ENCODE measurements around the gene ATXN10. TPM values are rescaled to one million over a fixed set of nuclear protein-coding genes. Genes with fewer than 3 reads are reported as not detected.
"Not testable (repeated sequence)": the region's sequence is repeated elsewhere in the genome, so short reads cannot be mapped to it uniquely, and the experiment has no call there.

The ATXN10 gene
- total RNA-seq, 1 donor from 2014 or later = 121 TPM

DNA sequence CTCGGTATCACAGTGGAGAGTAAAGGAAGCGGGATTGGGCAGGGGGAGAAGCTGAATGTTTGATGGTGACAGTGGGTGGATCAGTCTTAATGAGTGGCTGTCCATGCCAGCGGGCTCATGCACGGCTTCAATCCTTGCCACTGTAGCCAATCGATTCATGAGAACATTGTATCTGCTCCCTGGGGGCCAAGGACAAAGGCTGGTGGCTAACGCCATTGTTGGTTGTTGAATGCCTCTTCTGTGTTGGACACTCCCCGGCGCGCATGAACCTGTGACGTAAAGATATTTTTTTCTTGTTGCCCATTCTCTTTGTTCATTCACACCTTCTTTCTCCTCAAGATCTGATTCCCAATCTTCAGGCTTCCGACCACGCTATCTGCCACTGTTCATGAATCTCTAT lies 20.9 kb upstream of the ATXN10 start:
- Mint-ChIP-seq H3K27me3 (peaks cover 20% of the 10 kb centered on the region), H3K9me3 (no peaks in the 10 kb centered on the region), H3K4me3 (no peak overlapping the region), H3K4me1 (peaks cover 6% of the 10 kb centered on the region), H3K36me3 (ENCODE audit: low read depth) (no peaks in the 10 kb centered on the region), H3K27ac (no peak overlapping the region)
- intact Hi-C loops (cut with micrococcal nuclease) = no loop called here
- no peak for DNase-seq

GRCh38 chr22:45651931-45652528 lies 19.6 kb upstream of the ATXN10 start:
- H3K9me3 Mint-ChIP-seq = no peaks in the 10 kb centered on the region
- H3K4me1 Mint-ChIP-seq = peaks cover 2% of the 10 kb centered on the region
- DNase-seq = no peak
- no peak overlapping the region for H3K27ac Mint-ChIP-seq
- no peak overlapping the region for H3K4me3 Mint-ChIP-seq
- intact Hi-C loops (cut with micrococcal nuclease) = no loop called here
- H3K36me3 Mint-ChIP-seq (ENCODE audit: low read depth) = no peaks in the 10 kb centered on the region
- H3K27me3 Mint-ChIP-seq = peaks cover 24% of the 10 kb centered on the region

DNA sequence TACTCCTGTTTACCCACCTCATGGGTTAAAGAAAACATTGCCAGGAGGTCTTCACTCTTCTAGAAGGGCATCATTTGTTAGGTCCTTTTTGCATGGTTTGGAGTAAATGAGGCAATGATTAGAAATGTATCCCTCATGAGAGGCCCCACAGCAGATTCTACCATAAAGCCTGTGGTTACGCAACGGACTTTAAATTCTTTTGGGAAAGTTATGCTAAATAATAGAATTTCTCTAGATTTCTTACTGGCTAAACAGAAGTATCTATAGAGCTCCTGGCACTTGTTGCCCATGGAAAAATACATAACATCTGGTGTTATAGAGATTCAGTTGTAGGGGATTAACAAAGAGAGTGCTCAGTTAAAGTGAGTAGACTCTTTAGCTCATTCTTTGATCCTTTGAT lies 15.1 kb upstream of the ATXN10 start:
- Mint-ChIP-seq H3K36me3 (ENCODE audit: low read depth) (no peaks in the 10 kb centered on the region), H3K9me3 (no peaks in the 10 kb centered on the region), H3K27me3 (peaks cover 37% of the 10 kb centered on the region), H3K27ac (no peak overlapping the region), H3K4me3 (no peak overlapping the region), H3K4me1 (no peaks in the 10 kb centered on the region)
- intact Hi-C loops (cut with micrococcal nuclease) = no loop called here
- DNase-seq = no peak

- Mint-ChIP-seq H3K27me3 (peaks cover 43% of the 10 kb centered on the region), H3K9me3 (no peaks in the 10 kb centered on the region), H3K4me1 (no peaks in the 10 kb centered on the region), H3K27ac (no peak overlapping the region), H3K36me3 (ENCODE audit: low read depth) (no peaks in the 10 kb centered on the region), H3K4me3 (no peak overlapping the region)
- no peak for DNase-seq
- intact Hi-C loops (cut with micrococcal nuclease) = no loop called here
Measured at GRCh38 chr22:45657701-45658100, 13.9 kb upstream of the ATXN10 start.

- DNase-seq = no peak
- Mint-ChIP-seq H3K36me3 (ENCODE audit: low read depth) (no peaks in the 10 kb centered on the region), H3K4me1 (no peaks in the 10 kb centered on the region), H3K4me3 (no peak overlapping the region), H3K27me3 (peaks cover 52% of the 10 kb centered on the region), H3K27ac (no peak overlapping the region), H3K9me3 (no peaks in the 10 kb centered on the region)
- intact Hi-C loops (cut with micrococcal nuclease) = no loop called here
Measured at GRCh38 chr22:45664136-45664646, 7.4 kb upstream of the ATXN10 start.

DNA sequence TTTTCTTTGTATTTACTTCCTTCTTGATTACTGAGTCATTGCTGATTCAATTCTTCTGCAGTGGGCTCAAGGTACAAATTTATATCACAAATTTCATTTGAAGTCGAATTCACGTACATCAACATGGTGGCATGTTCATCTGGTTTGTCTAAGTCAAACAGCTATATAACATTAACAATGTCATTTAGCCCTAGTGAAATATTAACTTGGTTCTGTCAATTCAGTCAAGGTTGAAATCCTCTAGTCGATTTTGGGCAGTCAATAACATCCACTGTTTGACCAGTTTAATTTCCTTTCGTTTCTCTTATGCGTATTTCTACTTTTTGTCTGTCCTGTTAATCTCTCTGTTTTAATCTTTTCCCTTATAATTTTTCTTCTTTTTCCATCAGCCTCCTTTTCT lies 4.1 kb upstream of the ATXN10 start:
- no peak overlapping the region for H3K4me3 Mint-ChIP-seq
- intact Hi-C loops (cut with micrococcal nuclease) = no loop called here
- peaks cover 2% of the 10 kb centered on the region for H3K4me1 Mint-ChIP-seq
- H3K27ac Mint-ChIP-seq = no peak overlapping the region
- DNase-seq = no peak
- no peaks in the 10 kb centered on the region for H3K9me3 Mint-ChIP-seq
- peaks cover 42% of the 10 kb centered on the region for H3K27me3 Mint-ChIP-seq
- peaks cover 2% of the 10 kb centered on the region for H3K36me3 Mint-ChIP-seq (ENCODE audit: low read depth)

DNA sequence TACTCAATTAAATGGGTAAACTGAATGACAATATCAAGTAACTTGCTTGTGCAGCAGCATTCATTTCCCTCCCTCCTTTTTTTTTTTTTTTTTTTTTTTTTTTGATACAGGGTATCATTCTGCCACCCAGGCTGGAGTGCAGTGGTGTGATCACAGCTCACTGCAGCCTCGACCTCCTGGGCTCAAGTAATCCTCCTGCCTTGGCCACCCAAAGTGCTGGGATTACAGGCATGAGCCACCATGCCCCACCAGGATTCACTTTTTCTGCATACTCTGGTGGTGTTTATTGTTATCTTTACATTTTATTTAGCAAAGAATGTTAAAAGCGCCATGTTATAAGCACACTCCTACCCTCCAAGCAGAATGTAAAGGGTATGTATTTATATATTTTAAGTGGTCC lies 1.3 kb upstream of the ATXN10 start:
- H3K27ac Mint-ChIP-seq; H3K36me3 Mint-ChIP-seq (ENCODE audit: low read depth); H3K4me3 Mint-ChIP-seq; DNase-seq; intact Hi-C loops (cut with micrococcal nuclease); H3K9me3 Mint-ChIP-seq: not testable (repeated sequence)
- Mint-ChIP-seq H3K4me1 (peaks cover 22% of the 10 kb centered on the region), H3K27me3 (peaks cover 20% of the 10 kb centered on the region)

DNA sequence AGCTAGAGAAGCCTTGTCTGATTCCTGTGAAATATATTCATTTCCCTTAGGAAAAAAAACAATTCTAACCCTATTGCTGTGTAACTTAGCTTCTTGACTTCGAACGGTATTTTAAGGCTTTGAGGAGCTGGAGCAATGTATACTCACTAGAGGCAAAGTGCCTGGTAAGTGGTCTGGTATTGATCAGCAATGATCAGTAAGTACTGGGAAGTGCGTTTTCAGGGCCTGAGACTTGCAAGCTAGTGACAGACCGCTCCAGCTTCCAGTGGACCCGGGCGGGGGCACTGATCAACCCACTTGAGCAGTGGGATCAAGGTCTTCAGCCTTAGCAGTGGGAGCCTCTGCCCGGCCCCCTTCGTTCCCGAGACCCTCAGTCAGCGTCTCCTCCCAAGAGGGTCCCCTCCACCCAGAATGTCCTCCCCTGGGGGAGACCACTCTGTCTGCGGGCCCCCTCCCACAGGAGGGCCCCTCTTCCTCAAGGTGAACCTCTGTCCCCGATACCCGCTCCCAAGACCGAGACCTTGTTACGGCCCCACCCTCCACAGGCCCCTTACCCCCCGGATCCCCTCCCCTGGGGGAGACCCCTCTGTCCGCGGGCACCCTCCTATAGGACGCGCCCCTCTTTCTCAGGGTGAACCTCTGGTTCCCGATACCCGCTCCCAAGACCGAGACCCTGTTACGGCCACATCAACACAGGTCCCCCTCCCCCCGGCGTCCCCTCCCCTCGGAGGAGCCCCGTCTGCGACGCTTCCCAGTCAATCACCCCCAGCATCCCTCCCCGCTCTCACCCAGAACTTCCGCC lies 452 bp upstream of the ATXN10 start:
- Mint-ChIP-seq H3K27ac (peak overlapping the region; percentile 92), H3K27me3 (peaks cover 16% of the 10 kb centered on the region), H3K9me3 (no peaks in the 10 kb centered on the region), H3K4me3 (peak overlapping the region; percentile 92), H3K4me1 (peaks cover 24% of the 10 kb centered on the region), H3K36me3 (ENCODE audit: low read depth) (peaks cover 9% of the 10 kb centered on the region)
- DNase-seq = peak; percentile 59
- intact Hi-C loops (cut with micrococcal nuclease) = no loop called here

GRCh38 chr22:45672564-45673481 lies 1.2 kb downstream of the ATXN10 start:
- Mint-ChIP-seq H3K27ac (peak overlapping the region; percentile 89), H3K9me3 (no peaks in the 10 kb centered on the region), H3K36me3 (ENCODE audit: low read depth) (peaks cover 9% of the 10 kb centered on the region), H3K4me3 (peak overlapping the region; percentile 95), H3K27me3 (peaks cover 5% of the 10 kb centered on the region), H3K4me1 (peaks cover 27% of the 10 kb centered on the region)
- DNase-seq = no peak
- intact Hi-C loops (cut with micrococcal nuclease) = no loop called here

- H3K27me3 Mint-ChIP-seq = no peaks in the 10 kb centered on the region
- no peaks in the 10 kb centered on the region for H3K9me3 Mint-ChIP-seq
- H3K36me3 Mint-ChIP-seq (ENCODE audit: low read depth) = peaks cover 9% of the 10 kb centered on the region
- H3K4me1 Mint-ChIP-seq = peaks cover 28% of the 10 kb centered on the region
- intact Hi-C loops (cut with micrococcal nuclease) = no loop called here
- peak overlapping the region; percentile 95 for H3K4me3 Mint-ChIP-seq
- H3K27ac Mint-ChIP-seq = no peak overlapping the region
- no peak for DNase-seq
Measured at GRCh38 chr22:45673482-45674175, 2.0 kb downstream of the ATXN10 start.

GRCh38 chr22:45676024-45676423 lies 4.4 kb downstream of the ATXN10 start:
- no peak for DNase-seq
- H3K4me1 Mint-ChIP-seq = peaks cover 28% of the 10 kb centered on the region

GRCh38 chr22:45677063-45677462 lies 5.4 kb downstream of the ATXN10 start:
- peaks cover 9% of the 10 kb centered on the region for H3K36me3 Mint-ChIP-seq (ENCODE audit: low read depth)
- intact Hi-C loops (cut with micrococcal nuclease) = no loop called here
- no peaks in the 10 kb centered on the region for H3K27me3 Mint-ChIP-seq
- H3K4me3 Mint-ChIP-seq = no peak overlapping the region
- no peaks in the 10 kb centered on the region for H3K9me3 Mint-ChIP-seq
- no peak for DNase-seq
- H3K27ac Mint-ChIP-seq = no peak overlapping the region
- H3K4me1 Mint-ChIP-seq = peaks cover 28% of the 10 kb centered on the region

More at GRCh38 chr22:45676024-45676423, 4.4 kb downstream of the ATXN10 start:
- intact Hi-C loops (cut with micrococcal nuclease) = no loop called here
- Mint-ChIP-seq H3K9me3 (no peaks in the 10 kb centered on the region), H3K36me3 (ENCODE audit: low read depth) (peaks cover 9% of the 10 kb centered on the region), H3K27ac (no peak overlapping the region), H3K27me3 (no peaks in the 10 kb centered on the region), H3K4me3 (no peak overlapping the region)

Data from activated CD4-positive, alpha-beta T cell treated with anti-CD3 and anti-CD28 coated beads, Interleukin-2, amount 10 ng/mL, durations not matched to agents 24 days and 14 days (primary cell).